Myometrial cell (primary cell): ENCODE results near the gene ZNF771. TPM values are rescaled to one million over a fixed set of nuclear protein-coding genes. Genes with fewer than 3 reads are reported as not detected.

ENCODE experiments used
- total RNA-seq: library from RNA; depleted of rRNA; stranded (reverse); fragments of >200 nt; gene quantifications from 2 replicates; pipeline ENCODE4 v1.2.3, GENCODE V29; 2015

ZNF771 gene
- total RNA-seq = 9.9 and 11.8 TPM in 2 replicates

DNA sequence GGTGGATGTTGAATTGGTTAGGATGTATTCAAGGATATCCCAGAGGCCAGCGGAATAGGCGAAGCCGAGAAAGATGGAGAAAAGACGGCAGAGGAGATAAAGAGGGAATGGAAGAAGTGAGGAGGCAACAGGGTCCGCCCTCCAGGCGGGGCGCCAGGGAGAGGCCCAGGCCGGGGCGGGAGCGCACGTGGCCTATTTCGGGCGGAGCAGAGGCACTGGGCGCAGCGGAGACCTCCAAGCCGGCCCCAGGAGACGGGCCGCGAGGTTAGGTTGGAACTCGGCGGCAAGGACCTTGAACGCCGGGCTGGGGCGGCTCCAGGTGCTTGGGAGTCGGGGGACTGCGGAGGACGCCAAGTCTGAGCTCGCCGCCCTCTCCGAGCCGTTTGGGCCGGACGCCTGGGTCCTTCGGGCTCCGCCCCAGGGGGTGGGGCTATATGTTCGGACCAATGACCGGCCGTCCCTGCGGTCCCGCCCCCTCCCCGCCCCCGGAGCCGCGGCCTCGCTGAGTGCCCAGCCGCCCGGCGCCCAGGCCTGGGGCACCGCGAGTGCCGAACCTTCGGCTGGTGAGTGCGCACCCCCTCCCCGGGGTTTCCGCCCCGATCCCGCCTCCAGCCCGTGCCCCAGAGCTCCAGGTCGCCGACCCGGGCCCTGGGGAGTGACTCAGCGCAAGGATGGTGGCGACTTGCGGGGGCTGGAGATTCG lies at the start of gene ZNF771:
ZNF771 (plus strand) TSS at position 505 of the 702 bp plus-strand sequence. CDS start 448 bp downstream, outside the sequence.

DNA sequence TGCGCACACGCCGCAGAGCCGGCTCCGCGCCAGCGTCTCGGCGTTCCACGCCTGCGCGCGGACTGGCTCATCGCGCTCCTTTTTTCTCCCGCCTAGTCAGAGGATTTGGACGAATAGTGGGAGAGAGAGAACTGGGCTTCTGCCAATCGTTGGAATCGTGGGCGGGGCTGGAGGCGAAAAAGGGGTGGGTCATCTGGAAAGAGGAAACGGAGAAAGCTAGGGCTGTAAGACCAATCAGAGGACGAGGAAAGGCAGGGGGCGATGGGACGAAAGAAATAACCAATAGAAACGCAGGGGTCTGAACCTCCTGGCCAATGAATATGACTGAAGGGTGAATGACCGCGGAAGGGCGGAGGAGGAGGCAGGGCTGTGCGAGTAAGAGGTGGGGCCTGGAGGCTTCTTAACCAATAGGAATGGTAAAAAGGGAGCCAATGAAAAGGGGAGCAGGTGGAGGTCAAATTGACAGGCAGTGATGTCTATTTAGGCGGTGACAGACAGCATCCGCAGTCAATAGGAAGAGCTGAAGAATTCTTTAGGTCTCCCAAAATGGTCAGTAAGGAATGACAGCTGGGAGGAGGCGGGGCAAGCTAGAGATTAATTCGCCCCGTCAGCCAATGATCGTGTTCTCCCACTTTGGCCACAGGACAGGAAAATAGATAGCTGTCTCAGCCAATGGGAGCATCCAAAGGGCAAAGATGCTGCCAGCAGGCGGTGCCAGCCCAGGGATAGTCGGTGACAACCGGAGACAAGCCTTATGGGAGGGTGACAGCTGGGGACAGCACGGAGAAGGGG lies 36.8 kb upstream of the ZNF771 start, which contains the start of gene TBC1D10B:
TBC1D10B (minus strand) TSS at position 39 of the 792 bp plus-strand sequence. CDS start 311 bp downstream, outside the sequence.

DNA sequence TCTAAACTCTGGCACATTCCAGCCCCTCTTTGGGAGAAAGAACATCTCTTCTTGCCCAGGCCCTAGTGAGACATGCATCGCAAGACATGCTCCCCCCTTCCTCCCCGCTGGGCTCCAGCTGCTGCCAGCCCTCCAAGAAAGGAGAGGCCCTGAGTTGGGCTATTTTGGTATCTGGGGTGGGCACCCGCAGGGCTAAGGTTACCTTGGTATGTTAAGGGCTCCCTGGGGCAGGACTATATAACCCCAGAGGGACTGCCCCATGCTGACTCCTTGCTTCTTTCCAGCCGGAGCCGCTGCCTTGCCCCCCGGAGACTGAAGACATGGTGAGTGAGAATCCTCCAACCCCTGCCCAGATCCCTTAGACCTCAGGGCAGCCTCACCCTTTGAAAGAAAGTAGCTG lies 32.9 kb upstream of the ZNF771 start, which contains the start of gene MYL11:
MYL11 (plus strand) TSS at position 265 of the 400 bp plus-strand sequence; CDS start at position 321, 56 bp downstream.

DNA sequence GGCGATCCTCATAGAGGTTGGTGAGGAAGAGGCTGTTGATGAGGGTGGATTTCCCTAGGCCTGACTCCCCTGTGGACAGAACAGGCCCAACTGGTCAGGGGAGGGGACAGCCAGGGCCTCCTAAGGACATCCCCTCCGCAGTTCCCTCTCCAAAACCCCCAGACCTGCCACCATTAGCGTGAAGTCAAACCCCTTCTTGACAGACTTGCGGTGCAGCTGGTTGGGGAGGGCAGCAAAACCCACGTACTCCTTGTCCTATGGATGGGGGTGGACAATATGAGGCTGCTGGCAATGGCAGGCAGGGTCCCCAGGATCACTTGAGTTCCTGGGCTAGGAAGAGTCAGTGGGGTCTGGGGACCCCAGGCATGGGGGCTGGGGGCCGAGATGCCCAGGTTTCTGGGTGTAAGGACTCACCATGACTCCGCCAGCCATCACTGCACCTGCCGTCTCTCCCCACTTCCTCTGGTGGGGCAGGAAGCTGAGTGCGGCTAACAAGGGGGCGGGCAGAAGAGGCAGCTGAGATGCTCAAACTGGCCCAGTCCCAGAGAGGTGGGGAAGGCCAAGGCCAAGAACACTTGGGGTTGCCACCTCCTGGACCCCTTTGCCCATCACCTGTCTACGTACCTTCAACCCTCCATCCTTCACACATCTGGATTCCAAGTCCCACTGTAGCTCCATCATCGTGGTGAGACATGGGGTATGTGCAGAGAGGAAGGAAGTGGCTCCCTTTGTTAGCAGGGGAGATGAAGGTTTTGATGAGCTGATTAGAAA lies 25.1 kb upstream of the ZNF771 start, which contains the start of gene SEPTIN1:
SEPTIN1 (minus strand) TSS at position 451 of the 771 bp plus-strand sequence; CDS start at position 432, 19 bp downstream.

DNA sequence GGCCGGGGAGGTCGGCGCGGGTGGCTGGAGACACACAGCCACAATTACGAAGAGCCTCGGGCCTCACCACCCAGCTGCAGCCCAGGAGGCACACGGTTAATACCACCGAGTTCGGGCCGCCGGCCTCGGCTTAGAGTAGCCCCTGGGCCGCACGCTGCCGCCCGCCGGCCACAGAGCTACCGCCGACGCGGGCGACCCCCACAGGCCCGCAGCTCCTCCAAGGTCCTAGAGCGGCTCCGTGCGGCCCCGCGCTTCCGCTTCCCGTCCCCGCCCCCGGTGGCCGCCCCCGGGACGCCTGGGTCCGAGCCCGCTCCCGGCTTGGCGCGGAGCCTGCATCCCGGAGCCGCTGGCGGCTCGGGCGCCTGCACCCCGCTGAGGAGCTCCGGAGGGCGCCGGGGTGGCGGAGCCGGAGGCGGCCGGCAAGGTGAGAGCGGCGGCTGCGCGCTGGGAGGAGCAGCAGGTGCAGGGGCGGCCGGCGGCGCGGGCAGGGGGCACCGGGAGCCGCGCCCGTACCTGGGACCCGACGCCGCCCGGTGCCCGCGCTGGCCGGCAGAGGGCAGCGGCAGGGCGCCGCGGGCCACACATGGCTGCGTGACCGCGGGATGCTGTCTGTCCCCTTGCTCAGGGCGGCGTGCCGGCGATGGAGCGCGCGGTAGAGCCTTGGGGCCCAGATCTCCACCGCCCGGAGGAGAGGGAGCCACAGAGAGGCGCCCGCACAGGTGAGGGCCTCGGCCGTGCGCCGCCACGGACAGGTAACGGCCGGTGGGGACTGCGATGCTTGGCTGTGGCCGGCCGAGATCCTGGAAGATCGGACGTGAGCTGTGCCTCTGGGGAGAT lies 12.0 kb upstream of the ZNF771 start, which contains the start of gene ZNF48:
ZNF48 (plus strand) TSS at position 266 of the 837 bp plus-strand sequence; CDS start at position 641, 375 bp downstream.

DNA sequence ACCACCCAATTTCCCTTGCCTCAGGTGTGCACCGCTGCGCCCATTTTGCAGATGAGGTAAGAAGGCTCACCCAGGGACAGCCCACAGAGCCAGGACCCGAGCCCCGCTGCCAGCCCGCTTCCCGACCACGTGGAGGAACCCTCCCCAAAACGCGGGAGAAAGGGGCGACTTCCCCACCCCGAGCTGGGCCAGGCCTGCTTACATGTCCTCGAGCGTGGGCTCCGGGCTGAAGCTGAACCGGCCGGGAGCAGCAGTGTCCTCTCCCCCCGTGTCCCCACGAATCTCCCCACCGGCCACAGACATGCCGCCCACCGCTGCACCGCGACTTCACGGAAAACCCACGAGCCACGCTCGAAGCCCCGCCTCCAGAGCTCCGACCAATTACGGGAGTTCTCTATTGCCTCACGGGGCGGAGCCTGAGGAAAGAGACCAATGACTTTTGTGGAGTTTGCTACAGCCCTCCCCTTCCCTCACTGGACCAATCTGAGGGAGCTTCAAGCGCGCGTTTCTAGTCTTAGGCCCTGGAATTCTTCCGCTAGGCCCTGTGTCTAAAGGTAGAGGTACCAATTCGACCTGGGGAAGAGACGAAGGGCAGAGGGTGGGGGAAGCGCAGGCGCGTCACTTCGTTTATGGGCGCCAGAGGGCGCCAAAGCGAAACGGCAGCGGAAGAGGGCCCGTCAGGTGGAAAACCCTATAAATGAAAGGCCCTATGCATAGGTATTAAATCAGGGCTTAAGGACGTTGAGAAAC lies 22.4 kb downstream of the ZNF771 start, which contains the start of gene DCTPP1:
DCTPP1 (minus strand) TSS at position 353 of the 750 bp plus-strand sequence; CDS start at position 303, 50 bp downstream.

DNA sequence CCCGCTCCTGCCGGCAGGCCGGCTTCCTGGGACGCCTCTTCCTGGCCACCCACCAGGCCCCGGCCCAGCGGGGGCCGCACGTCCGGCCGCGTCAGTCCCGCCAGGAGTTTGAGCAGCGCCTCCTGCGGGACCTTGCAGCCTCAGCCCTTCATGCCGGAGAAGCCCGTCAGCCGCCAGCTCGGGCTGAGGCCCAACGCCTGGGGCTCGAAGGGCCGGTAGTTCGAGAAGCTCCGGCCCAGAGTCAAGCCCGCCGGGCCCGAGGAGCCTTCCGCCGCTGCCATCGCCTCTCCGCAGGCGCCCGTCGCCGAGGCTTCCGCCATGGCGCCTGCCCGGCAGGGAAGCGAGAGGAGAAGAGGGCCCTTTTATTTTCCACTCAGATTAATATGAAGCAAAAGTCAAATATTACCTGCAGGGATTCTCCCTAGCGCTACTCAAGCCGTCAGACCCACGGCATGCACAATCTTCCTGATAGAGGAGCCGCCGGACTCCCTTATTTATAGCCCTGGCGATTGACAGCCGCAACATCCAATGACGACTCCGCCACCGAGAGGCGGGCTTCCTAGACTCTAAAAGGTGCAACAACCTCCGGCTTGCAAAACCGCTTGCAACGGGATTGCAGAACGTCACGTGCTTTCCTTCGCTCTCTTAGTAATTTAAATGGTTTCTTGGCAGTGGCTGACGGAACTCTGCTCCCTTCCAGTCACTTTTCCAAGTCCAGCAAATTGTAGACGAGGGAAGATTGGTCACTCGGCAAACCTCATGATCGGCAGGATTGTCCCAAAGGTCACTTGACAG lies 38.2 kb downstream of the ZNF771 start, which contains the start of gene SEPHS2:
SEPHS2 (minus strand) TSS at position 467 of the 795 bp plus-strand sequence; CDS start at position 320, 147 bp downstream.

Other genes with a start within 250 kb of the ZNF771 start
- gene CORO1A, start 224.0 kb upstream of the ZNF771 start, total RNA-seq = 4.3 and 7.2 TPM in 2 replicates
- 316 and 413 TPM in 2 replicates for gene BOLA2B, start 213.9 kb upstream of the ZNF771 start, total RNA-seq
- 57.9 and 58.7 TPM in 2 replicates for gene SLX1A, start 213.7 kb upstream of the ZNF771 start, total RNA-seq
- gene SULT1A3, start 208.4 kb upstream of the ZNF771 start, total RNA-seq = 1.7 and 5.0 TPM in 2 replicates
- gene NPIPB13, start 159.1 kb upstream of the ZNF771 start, total RNA-seq = 0.18 and 0.29 TPM in 2 replicates
- 49.6 and 58.5 TPM in 2 replicates for gene CD2BP2, start 52.3 kb upstream of the ZNF771 start, total RNA-seq
- gene TBC1D10B, start 37.1 kb upstream of the ZNF771 start, total RNA-seq = 42.7 and 45.6 TPM in 2 replicates
- gene MYL11, start 32.8 kb upstream of the ZNF771 start, total RNA-seq = not detected in 2 replicates
- gene SEPTIN1, start 25.0 kb upstream of the ZNF771 start, total RNA-seq = not detected in 2 replicates
- gene ZNF48, start 12.2 kb upstream of the ZNF771 start, total RNA-seq = 7.2 and 9.7 TPM in 2 replicates
- 31.7 and 34.7 TPM in 2 replicates for gene DCTPP1, start 22.4 kb downstream of the ZNF771 start, total RNA-seq
- gene SEPHS2, start 38.3 kb downstream of the ZNF771 start, total RNA-seq = 16.0 and 19.0 TPM in 2 replicates
- not detected in 2 replicates for gene ITGAL, start 65.1 kb downstream of the ZNF771 start, total RNA-seq
- 21.9 and 29.4 TPM in 2 replicates for gene ZNF768, start 119.0 kb downstream of the ZNF771 start, total RNA-seq
- 8.7 and 14.1 TPM in 2 replicates for gene ZNF747, start 127.3 kb downstream of the ZNF771 start, total RNA-seq
- gene ZNF764, start 150.8 kb downstream of the ZNF771 start, total RNA-seq = 5.5 and 6.2 TPM in 2 replicates
- 17.6 and 21.8 TPM in 2 replicates for gene ZNF688, start 164.1 kb downstream of the ZNF771 start, total RNA-seq
- gene ZNF785, start 178.1 kb downstream of the ZNF771 start, total RNA-seq = 3.7 and 23.6 TPM in 2 replicates
- 7.4 and 9.8 TPM in 2 replicates for gene ZNF689, start 202.8 kb downstream of the ZNF771 start, total RNA-seq
- gene PRR14, start 243.4 kb downstream of the ZNF771 start, total RNA-seq = 9.5 and 19.3 TPM in 2 replicates